ENCODE data around the gene ING1. TPM values are rescaled to one million over a fixed set of nuclear protein-coding genes. Genes with fewer than 3 reads are reported as not detected.
"Not testable (repeated sequence)": the region's sequence is repeated elsewhere in the genome, so short reads cannot be mapped to it uniquely, and the experiment has no call there.

ING1 gene
- total and polyA plus RNA-seq, 4 donors = 13.5 to 24.4 (median 17.9) TPM

GRCh38 chr13:110689041-110689440, 24.5 kb upstream of the ING1 start:
- Histone ChIP-seq H3K36me3 (ENCODE audit: control insufficient read depth, insufficient read depth, low read length) (peaks cover 54% of the 10 kb centered on the region), H3K4me1 (ENCODE audit: control insufficient read depth, insufficient read depth, low read length) (peaks cover 5% of the 10 kb centered on the region), H3K27me3 (ENCODE audit: control insufficient read depth, insufficient read depth, low read length) (no peaks in the 10 kb centered on the region), H3K4me3 (ENCODE audit: low read depth, low read length) (no peak overlapping the region), H3K9me3 (ENCODE audit: control insufficient read depth, insufficient read depth, low read length) (no peaks in the 10 kb centered on the region), H3K27ac (ENCODE audit: low read depth, low read length) (no peak overlapping the region)
- 85% methylated on average over 8 of the region's 9 CpGs for WGBS (ENCODE audit: insufficient coverage)
- DNase-seq (ENCODE audit: low read depth in 4 of 6, low spot score in 6 of 6) = no peak

- WGBS (ENCODE audit: insufficient coverage) = 97% methylated on average over 11 of the region's 12 CpGs
- no peak for DNase-seq (ENCODE audit: low read depth in 4 of 6, low spot score in 6 of 6)
- H3K27me3 ChIP-seq (ENCODE audit: control insufficient read depth, insufficient read depth, low read length) = no peaks in the 10 kb centered on the region
- no peaks in the 10 kb centered on the region for H3K4me1 ChIP-seq (ENCODE audit: control insufficient read depth, insufficient read depth, low read length)
- peaks cover 53% of the 10 kb centered on the region for H3K36me3 ChIP-seq (ENCODE audit: control insufficient read depth, insufficient read depth, low read length)
- H3K9me3 ChIP-seq (ENCODE audit: control insufficient read depth, insufficient read depth, low read length) = no peaks in the 10 kb centered on the region
- H3K4me3 ChIP-seq (ENCODE audit: low read depth, low read length) = no peak overlapping the region
- no peak overlapping the region for H3K27ac ChIP-seq (ENCODE audit: low read depth, low read length)
Measured at GRCh38 chr13:110689711-110690110, 23.8 kb upstream of the ING1 start.

- no peaks in the 10 kb centered on the region for H3K4me1 ChIP-seq (ENCODE audit: control insufficient read depth, insufficient read depth, low read length)
- no peak overlapping the region for H3K27ac ChIP-seq (ENCODE audit: low read depth, low read length)
- H3K9me3 ChIP-seq (ENCODE audit: control insufficient read depth, insufficient read depth, low read length) = no peaks in the 10 kb centered on the region
- H3K4me3 ChIP-seq (ENCODE audit: low read depth, low read length) = no peak overlapping the region
- peaks cover 53% of the 10 kb centered on the region for H3K36me3 ChIP-seq (ENCODE audit: control insufficient read depth, insufficient read depth, low read length)
- no peaks in the 10 kb centered on the region for H3K27me3 ChIP-seq (ENCODE audit: control insufficient read depth, insufficient read depth, low read length)
- no peak for DNase-seq (ENCODE audit: low read depth in 4 of 6, low spot score in 6 of 6)
- WGBS (ENCODE audit: insufficient coverage) = 92% methylated on average over 7 of the region's 8 CpGs
Measured at GRCh38 chr13:110690516-110690915, 23.0 kb upstream of the ING1 start.

GRCh38 chr13:110695774-110696173, 17.7 kb upstream of the ING1 start:
- not testable (repeated sequence) for DNase-seq (ENCODE audit: low read depth in 4 of 6, low spot score in 6 of 6); H3K9me3 ChIP-seq (ENCODE audit: control insufficient read depth, insufficient read depth, low read length); H3K27me3 ChIP-seq (ENCODE audit: control insufficient read depth, insufficient read depth, low read length); H3K4me3 ChIP-seq (ENCODE audit: low read depth, low read length); H3K4me1 ChIP-seq (ENCODE audit: control insufficient read depth, insufficient read depth, low read length); H3K27ac ChIP-seq (ENCODE audit: low read depth, low read length)
- H3K36me3 ChIP-seq (ENCODE audit: control insufficient read depth, insufficient read depth, low read length) = peaks cover 61% of the 10 kb centered on the region
- 89% methylated on average over 3 of the region's 7 CpGs for WGBS (ENCODE audit: insufficient coverage)

GRCh38 chr13:110696776-110697175, 16.7 kb upstream of the ING1 start:
- no peak overlapping the region for H3K27ac ChIP-seq (ENCODE audit: low read depth, low read length)
- no peaks in the 10 kb centered on the region for H3K4me1 ChIP-seq (ENCODE audit: control insufficient read depth, insufficient read depth, low read length)
- no peaks in the 10 kb centered on the region for H3K9me3 ChIP-seq (ENCODE audit: control insufficient read depth, insufficient read depth, low read length)
- peaks cover 63% of the 10 kb centered on the region for H3K36me3 ChIP-seq (ENCODE audit: control insufficient read depth, insufficient read depth, low read length)
- no peak overlapping the region for H3K4me3 ChIP-seq (ENCODE audit: low read depth, low read length)
- no peaks in the 10 kb centered on the region for H3K27me3 ChIP-seq (ENCODE audit: control insufficient read depth, insufficient read depth, low read length)
- DNase-seq (ENCODE audit: low read depth in 4 of 6, low spot score in 6 of 6) = no peak
- 97% methylated on average over 9 of the region's 10 CpGs for WGBS (ENCODE audit: insufficient coverage)

GRCh38 chr13:110697842-110698241, 15.7 kb upstream of the ING1 start:
- 100% methylated on average over 1 of the region's 4 CpGs for WGBS (ENCODE audit: insufficient coverage)
- DNase-seq (ENCODE audit: low read depth in 4 of 6, low spot score in 6 of 6) = no peak

GRCh38 chr13:110698689-110699088, 14.8 kb upstream of the ING1 start:
- WGBS (ENCODE audit: insufficient coverage) = 100% methylated on average over 1 of the region's 4 CpGs
- Histone ChIP-seq H3K4me3 (ENCODE audit: low read depth, low read length) (no peak overlapping the region), H3K36me3 (ENCODE audit: control insufficient read depth, insufficient read depth, low read length) (peaks cover 60% of the 10 kb centered on the region), H3K4me1 (ENCODE audit: control insufficient read depth, insufficient read depth, low read length) (peaks cover 10% of the 10 kb centered on the region), H3K9me3 (ENCODE audit: control insufficient read depth, insufficient read depth, low read length) (no peaks in the 10 kb centered on the region), H3K27me3 (ENCODE audit: control insufficient read depth, insufficient read depth, low read length) (no peaks in the 10 kb centered on the region), H3K27ac (ENCODE audit: low read depth, low read length) (no peak overlapping the region)
- no peak for DNase-seq (ENCODE audit: low read depth in 4 of 6, low spot score in 6 of 6)

More at GRCh38 chr13:110697842-110698241, 15.7 kb upstream of the ING1 start:
- H3K9me3 ChIP-seq (ENCODE audit: control insufficient read depth, insufficient read depth, low read length) = no peaks in the 10 kb centered on the region
- no peak overlapping the region for H3K4me3 ChIP-seq (ENCODE audit: low read depth, low read length)
- peaks cover 5% of the 10 kb centered on the region for H3K4me1 ChIP-seq (ENCODE audit: control insufficient read depth, insufficient read depth, low read length)
- H3K27me3 ChIP-seq (ENCODE audit: control insufficient read depth, insufficient read depth, low read length) = no peaks in the 10 kb centered on the region
- H3K27ac ChIP-seq (ENCODE audit: low read depth, low read length) = no peak overlapping the region
- H3K36me3 ChIP-seq (ENCODE audit: control insufficient read depth, insufficient read depth, low read length) = peaks cover 63% of the 10 kb centered on the region

GRCh38 chr13:110699148-110700145, 14.1 kb upstream of the ING1 start:
- Histone ChIP-seq H3K27ac (ENCODE audit: low read depth, low read length) (no peak overlapping the region), H3K4me1 (ENCODE audit: control insufficient read depth, insufficient read depth, low read length) (peaks cover 10% of the 10 kb centered on the region), H3K27me3 (ENCODE audit: control insufficient read depth, insufficient read depth, low read length) (no peaks in the 10 kb centered on the region), H3K4me3 (ENCODE audit: low read depth, low read length) (no peak overlapping the region), H3K36me3 (ENCODE audit: control insufficient read depth, insufficient read depth, low read length) (peaks cover 55% of the 10 kb centered on the region), H3K9me3 (ENCODE audit: control insufficient read depth, insufficient read depth, low read length) (no peaks in the 10 kb centered on the region)
- WGBS (ENCODE audit: insufficient coverage) = 93% methylated on average over 11 of the region's 15 CpGs
- DNase-seq (ENCODE audit: low read depth in 4 of 6, low spot score in 6 of 6) = no peak

- no peak overlapping the region for H3K27ac ChIP-seq (ENCODE audit: low read depth, low read length)
- peaks cover 17% of the 10 kb centered on the region for H3K4me1 ChIP-seq (ENCODE audit: control insufficient read depth, insufficient read depth, low read length)
- H3K9me3 ChIP-seq (ENCODE audit: control insufficient read depth, insufficient read depth, low read length) = no peaks in the 10 kb centered on the region
- WGBS (ENCODE audit: insufficient coverage) = over 99% methylated on average over 14 of the region's 14 CpGs
- no peak for DNase-seq (ENCODE audit: low read depth in 4 of 6, low spot score in 6 of 6)
- no peaks in the 10 kb centered on the region for H3K27me3 ChIP-seq (ENCODE audit: control insufficient read depth, insufficient read depth, low read length)
- H3K36me3 ChIP-seq (ENCODE audit: control insufficient read depth, insufficient read depth, low read length) = peaks cover 54% of the 10 kb centered on the region
- no peak overlapping the region for H3K4me3 ChIP-seq (ENCODE audit: low read depth, low read length)
Measured at GRCh38 chr13:110700186-110700585, 13.3 kb upstream of the ING1 start.

GRCh38 chr13:110700641-110701040, 12.9 kb upstream of the ING1 start:
- Histone ChIP-seq H3K4me3 (ENCODE audit: low read depth, low read length) (no peak overlapping the region), H3K36me3 (ENCODE audit: control insufficient read depth, insufficient read depth, low read length) (peaks cover 54% of the 10 kb centered on the region), H3K4me1 (ENCODE audit: control insufficient read depth, insufficient read depth, low read length) (peaks cover 18% of the 10 kb centered on the region), H3K27me3 (ENCODE audit: control insufficient read depth, insufficient read depth, low read length) (no peaks in the 10 kb centered on the region), H3K9me3 (ENCODE audit: control insufficient read depth, insufficient read depth, low read length) (no peaks in the 10 kb centered on the region), H3K27ac (ENCODE audit: low read depth, low read length) (no peak overlapping the region)
- WGBS (ENCODE audit: insufficient coverage) = 93% methylated on average over 3 of the region's 8 CpGs
- no peak for DNase-seq (ENCODE audit: low read depth in 4 of 6, low spot score in 6 of 6)
